ENCODE results near the gene CDK6. TPM values are rescaled to one million over a fixed set of nuclear protein-coding genes. Genes with fewer than 3 reads are reported as not detected.

CDK6 gene
- total RNA-seq, 1 experiment from 2014 or later, result 41.4 TPM

DNA sequence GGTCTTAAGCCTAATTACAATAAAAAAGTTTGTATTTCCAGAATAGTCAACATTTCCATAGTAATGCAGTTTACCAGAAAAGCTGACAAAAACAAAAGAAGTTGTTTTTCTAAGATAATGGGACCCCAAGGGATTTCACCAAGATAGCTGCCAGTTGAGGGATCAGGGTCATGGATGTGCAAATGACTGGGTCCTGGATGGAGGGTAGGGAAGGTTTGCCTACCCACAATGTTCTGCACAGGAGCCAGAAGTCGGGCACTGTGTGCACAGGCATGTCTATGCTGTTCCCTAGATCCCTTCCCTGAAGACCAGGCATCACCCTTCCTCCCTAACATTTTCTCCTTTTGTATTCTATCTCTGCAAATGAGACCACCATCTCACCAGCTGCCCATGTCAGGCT, 152.1 kb downstream of the CDK6 start:
- Histone ChIP-seq H3K27me3 (ENCODE audit: insufficient read depth, low read length) (no peaks in the 10 kb centered on the region), H3K9me2 (ENCODE audit: insufficient read depth) (no peaks in the 10 kb centered on the region), H2AFZ (ENCODE audit: low read depth, low read length, poor library complexity, severe bottlenecking) (no peak overlapping the region), H4K20me1 (ENCODE audit: insufficient read depth) (no peaks in the 10 kb centered on the region), H3K4me3 (replicated peaks in 1 of 2; ENCODE audit: low read depth in 1 of 2, low read length in 2 of 2) (no peak overlapping the region), H3K79me2 (ENCODE audit: insufficient read depth, low read length) (no peaks in the 10 kb centered on the region; the same call in 1 of the 2 replicates), H3K9ac (ENCODE audit: low read length) (no peak overlapping the region), H3K27ac (ENCODE audit: low read depth, low read length) (no peak overlapping the region), H3K4me2 (ENCODE audit: low read length) (no peak overlapping the region), H3K9me3 (ENCODE audit: control insufficient read depth in 1 of 2, insufficient read depth in 1 of 2, low read depth in 1 of 2, low read length in 2 of 2) (no peaks in the 10 kb centered on the region), H3K36me3 (ENCODE audit: control insufficient read depth in 1 of 2, insufficient read depth in 2 of 2, low read length in 2 of 2) (no peaks in the 10 kb centered on the region), H3K4me1 (ENCODE audit: control insufficient read depth in 1 of 2, insufficient read depth in 2 of 2, low read length in 2 of 2) (no peaks in the 10 kb centered on the region)
- ChIA-PET RAD21 (ENCODE audit: low non-redundant PET in 1 of 2, low total read pairs in 2 of 2, uncharacterized antibody in 2 of 2, unreplicated experiment in 2 of 2) (no interaction called here), POLR2A (no interaction called here), CTCF (no interaction called here)
- no peak for DNase-seq (ENCODE audit: low read depth, low spot score)
- intact Hi-C loops (cut with micrococcal nuclease), result no loop called here
- ATAC-seq, result no peak
- BruUV-seq (replicated peaks), result no TSS peak
- TF ChIP-seq FOSL1 (IDR thresholded peaks at IDR 0.05; ENCODE audit: low read depth) (no peak), SP1 (IDR thresholded peaks at IDR 0.05; ENCODE audit: low read depth) (no peak), POLR2AphosphoS5 (IDR thresholded peaks at IDR 0.05; ENCODE audit: low read depth, low read length) (no peak), ZNF274 (IDR thresholded peaks at IDR 0.05; ENCODE audit: low read depth, low read length) (no peak), TCF7L2 (IDR thresholded peaks at IDR 0.05; ENCODE audit: borderline replicate concordance, extremely low read depth, insufficient read depth, insufficient read length) (no peak), SIN3A (IDR thresholded peaks at IDR 0.05; ENCODE audit: low read depth) (no peak), CEBPB (IDR thresholded peaks at IDR 0.05; ENCODE audit: low read depth) (no peak), JUND (IDR thresholded peaks at IDR 0.05) (no peak), RAD21 (IDR thresholded peaks at IDR 0.05; ENCODE audit: low read depth) (no peak)
- TF ChIP-seq, protein P1, sequence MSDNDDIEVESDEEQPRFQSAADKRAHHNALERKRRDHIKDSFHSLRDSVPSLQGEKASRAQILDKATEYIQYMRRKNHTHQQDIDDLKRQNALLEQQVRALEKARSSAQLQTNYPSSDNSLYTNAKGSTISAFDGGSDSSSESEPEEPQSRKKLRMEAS (IDR thresholded peaks at IDR 0.05), result no peak
- TF ChIP-seq, protein P2, sequence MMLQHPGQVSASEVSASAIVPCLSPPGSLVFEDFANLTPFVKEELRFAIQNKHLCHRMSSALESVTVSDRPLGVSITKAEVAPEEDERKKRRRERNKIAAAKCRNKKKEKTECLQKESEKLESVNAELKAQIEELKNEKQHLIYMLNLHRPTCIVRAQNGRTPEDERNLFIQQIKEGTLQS (IDR thresholded peaks at IDR 0.05), result no peak
- TF ChIP-seq, protein P3, sequence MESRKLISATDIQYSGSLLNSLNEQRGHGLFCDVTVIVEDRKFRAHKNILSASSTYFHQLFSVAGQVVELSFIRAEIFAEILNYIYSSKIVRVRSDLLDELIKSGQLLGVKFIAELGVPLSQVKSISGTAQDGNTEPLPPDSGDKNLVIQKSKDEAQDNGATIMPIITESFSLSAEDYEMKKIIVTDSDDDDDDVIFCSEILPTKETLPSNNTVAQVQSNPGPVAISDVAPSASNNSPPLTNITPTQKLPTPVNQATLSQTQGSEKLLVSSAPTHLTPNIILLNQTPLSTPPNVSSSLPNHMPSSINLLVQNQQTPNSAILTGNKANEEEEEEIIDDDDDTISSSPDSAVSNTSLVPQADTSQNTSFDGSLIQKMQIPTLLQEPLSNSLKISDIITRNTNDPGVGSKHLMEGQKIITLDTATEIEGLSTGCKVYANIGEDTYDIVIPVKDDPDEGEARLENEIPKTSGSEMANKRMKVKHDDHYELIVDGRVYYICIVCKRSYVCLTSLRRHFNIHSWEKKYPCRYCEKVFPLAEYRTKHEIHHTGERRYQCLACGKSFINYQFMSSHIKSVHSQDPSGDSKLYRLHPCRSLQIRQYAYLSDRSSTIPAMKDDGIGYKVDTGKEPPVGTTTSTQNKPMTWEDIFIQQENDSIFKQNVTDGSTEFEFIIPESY (IDR thresholded peaks at IDR 0.05; ENCODE audit: extremely low read depth, insufficient replicate concordance, low read length), result no peak
- TF ChIP-seq, protein P4, sequence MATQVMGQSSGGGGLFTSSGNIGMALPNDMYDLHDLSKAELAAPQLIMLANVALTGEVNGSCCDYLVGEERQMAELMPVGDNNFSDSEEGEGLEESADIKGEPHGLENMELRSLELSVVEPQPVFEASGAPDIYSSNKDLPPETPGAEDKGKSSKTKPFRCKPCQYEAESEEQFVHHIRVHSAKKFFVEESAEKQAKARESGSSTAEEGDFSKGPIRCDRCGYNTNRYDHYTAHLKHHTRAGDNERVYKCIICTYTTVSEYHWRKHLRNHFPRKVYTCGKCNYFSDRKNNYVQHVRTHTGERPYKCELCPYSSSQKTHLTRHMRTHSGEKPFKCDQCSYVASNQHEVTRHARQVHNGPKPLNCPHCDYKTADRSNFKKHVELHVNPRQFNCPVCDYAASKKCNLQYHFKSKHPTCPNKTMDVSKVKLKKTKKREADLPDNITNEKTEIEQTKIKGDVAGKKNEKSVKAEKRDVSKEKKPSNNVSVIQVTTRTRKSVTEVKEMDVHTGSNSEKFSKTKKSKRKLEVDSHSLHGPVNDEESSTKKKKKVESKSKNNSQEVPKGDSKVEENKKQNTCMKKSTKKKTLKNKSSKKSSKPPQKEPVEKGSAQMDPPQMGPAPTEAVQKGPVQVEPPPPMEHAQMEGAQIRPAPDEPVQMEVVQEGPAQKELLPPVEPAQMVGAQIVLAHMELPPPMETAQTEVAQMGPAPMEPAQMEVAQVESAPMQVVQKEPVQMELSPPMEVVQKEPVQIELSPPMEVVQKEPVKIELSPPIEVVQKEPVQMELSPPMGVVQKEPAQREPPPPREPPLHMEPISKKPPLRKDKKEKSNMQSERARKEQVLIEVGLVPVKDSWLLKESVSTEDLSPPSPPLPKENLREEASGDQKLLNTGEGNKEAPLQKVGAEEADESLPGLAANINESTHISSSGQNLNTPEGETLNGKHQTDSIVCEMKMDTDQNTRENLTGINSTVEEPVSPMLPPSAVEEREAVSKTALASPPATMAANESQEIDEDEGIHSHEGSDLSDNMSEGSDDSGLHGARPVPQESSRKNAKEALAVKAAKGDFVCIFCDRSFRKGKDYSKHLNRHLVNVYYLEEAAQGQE (IDR thresholded peaks at IDR 0.05; ENCODE audit: low read depth), result no peak

Data from HCT116 (cell line).